Cardiac muscle cell (in vitro differentiated cells and primary cell): ENCODE results near the gene TRIM45. TPM values are rescaled to one million over a fixed set of nuclear protein-coding genes. Genes with fewer than 3 reads are reported as not detected.

Experiments
- DNase-seq, 2 donors: peaks; one replicate each; pipeline versions ENCODE4 v3.0.0 to v3.0.0-alpha.2; 2010 to 2017; ENCODE audit warnings: low read depth in 1 of 2, low spot score in 1 of 2
- H3K27ac ChIP-seq: fragments of 200-600 bp; sonication (generic); 2 replicates; pipeline ENCODE4 v1.5.1; 2016
- H3K27me3 ChIP-seq: fragments of 200-600 bp; sonication (generic); 2 replicates; pipeline ENCODE4 v1.6.0; 2016; ENCODE audit warnings: control low read depth
- H3K36me3 ChIP-seq: fragments of 200-600 bp; sonication (generic); 2 replicates; pipeline ENCODE4 v1.5.1; 2016; ENCODE audit warnings: control low read depth
- H3K4me1 ChIP-seq: fragments of 200-600 bp; sonication (generic); 2 replicates; pipeline ENCODE4 v1.8.1; 2017; ENCODE audit warnings: low read depth, mild to moderate bottlenecking, mixed run types
- H3K4me3 ChIP-seq: fragments of 200-600 bp; sonication (generic); 2 replicates; pipeline ENCODE4 v1.5.1; 2016; ENCODE audit warnings: mild to moderate bottlenecking
- H3K9me3 ChIP-seq: fragments of 200-600 bp; sonication (generic); 2 replicates; pipeline ENCODE4 v1.5.1; 2017; ENCODE audit warnings: low read depth, mild to moderate bottlenecking, control low read depth
- CTCF ChIP-seq: IDR thresholded peaks from 2 replicates; pipeline ENCODE4 v1.5.1; 2012; ENCODE audit warnings: low read depth, mild to moderate bottlenecking, low read length
- polyA plus RNA-seq: library from polyadenylated mRNA; unstranded; fragments of >200 nt; fragmentation: Nextera tagmentation; extraction: Ambion mirVana; gene quantifications from 2 replicates; pipeline ENCODE4 v1.2.1, GENCODE V29; 2016
- total RNA-seq: library from RNA; depleted of rRNA; stranded (reverse); fragments of >200 nt; gene quantifications from 2 replicates; pipeline ENCODE4 v1.2.3, GENCODE V29; 2016

Gene TRIM45
- total and polyA plus RNA-seq, 2 experiments from 2014 or later = 17.2 to 21.5 TPM

GRCh38 chr1:117077267-117077666 is 44.3 kb downstream of the TRIM45 start:
- no peaks in the 10 kb centered on the region for H3K36me3 ChIP-seq
- no peaks in the 10 kb centered on the region for H3K27me3 ChIP-seq
- peak in 1 of 2 donors; percentile 75 for DNase-seq
- H3K4me3 ChIP-seq = no peak overlapping the region
- H3K9me3 ChIP-seq = no peaks in the 10 kb centered on the region
- H3K27ac ChIP-seq = no peak overlapping the region
- TF ChIP-seq CTCF = no peak
- H3K4me1 ChIP-seq = peaks cover 9% of the 10 kb centered on the region

- Histone ChIP-seq H3K4me3 (no peak overlapping the region), H3K36me3 (no peaks in the 10 kb centered on the region), H3K27ac (no peak overlapping the region), H3K27me3 (no peaks in the 10 kb centered on the region), H3K4me1 (peaks cover 9% of the 10 kb centered on the region), H3K9me3 (no peaks in the 10 kb centered on the region)
- DNase-seq = no peak
- no peak for TF ChIP-seq CTCF
Measured at GRCh38 chr1:117076648-117077047, 44.9 kb downstream of the TRIM45 start.

- no peak overlapping the region for H3K4me3 ChIP-seq
- no peaks in the 10 kb centered on the region for H3K4me1 ChIP-seq
- no peak for TF ChIP-seq CTCF
- DNase-seq = peak in 1 of 2 donors; percentile 37
- H3K36me3 ChIP-seq = no peaks in the 10 kb centered on the region
- H3K27me3 ChIP-seq = no peaks in the 10 kb centered on the region
- H3K9me3 ChIP-seq = no peaks in the 10 kb centered on the region
- no peak overlapping the region for H3K27ac ChIP-seq
Measured at GRCh38 chr1:117070124-117070523, 51.4 kb downstream of the TRIM45 start.

GRCh38 chr1:117069220-117069844 is 52.2 kb downstream of the TRIM45 start:
- no peaks in the 10 kb centered on the region for H3K4me1 ChIP-seq
- H3K27ac ChIP-seq = no peak overlapping the region
- DNase-seq = no peak
- no peaks in the 10 kb centered on the region for H3K27me3 ChIP-seq
- H3K4me3 ChIP-seq = no peak overlapping the region
- H3K36me3 ChIP-seq = no peaks in the 10 kb centered on the region
- TF ChIP-seq CTCF = no peak
- no peaks in the 10 kb centered on the region for H3K9me3 ChIP-seq

- Histone ChIP-seq H3K27me3 (no peaks in the 10 kb centered on the region), H3K27ac (no peak overlapping the region), H3K9me3 (no peaks in the 10 kb centered on the region), H3K4me1 (no peaks in the 10 kb centered on the region), H3K4me3 (no peak overlapping the region), H3K36me3 (no peaks in the 10 kb centered on the region)
- no peak for TF ChIP-seq CTCF
- no peak for DNase-seq
Measured at GRCh38 chr1:117068580-117068979, 53.0 kb downstream of the TRIM45 start.
